ENCODE data around the gene CLDN24. TPM values are rescaled to one million over a fixed set of nuclear protein-coding genes. Genes with fewer than 3 reads are reported as not detected.
"Not testable (repeated sequence)": the region's sequence is repeated elsewhere in the genome, so short reads cannot be mapped to it uniquely, and the experiment has no call there.

The CLDN24 gene
- total and polyA plus RNA-seq, 2 donors = not detected

DNA sequence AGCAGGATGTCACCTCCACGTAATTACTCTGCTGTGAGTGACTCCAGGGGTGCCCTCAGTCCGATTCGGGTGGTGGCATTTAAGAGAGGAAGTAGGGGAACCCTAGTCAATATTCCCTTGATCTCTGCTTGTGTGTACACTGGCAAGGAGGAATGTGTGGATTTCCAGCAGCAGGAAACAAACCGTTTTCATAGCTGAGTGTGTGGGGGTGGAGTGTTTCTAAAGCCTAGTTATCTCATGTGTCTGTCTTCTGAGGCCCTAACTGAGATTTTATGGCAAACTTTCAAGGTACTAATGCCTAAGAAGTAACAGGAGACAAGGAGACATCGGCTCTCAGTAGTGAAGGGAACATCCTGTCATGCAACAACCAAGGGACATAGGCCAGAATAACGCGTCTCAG, 6.6 kb upstream of the CLDN24 start:
- Histone ChIP-seq H3K9me3 (ENCODE audit: control insufficient read depth in 2 of 2, insufficient read depth in 1 of 2, low read length in 1 of 2) (peaks cover 0 to 8% of the 10 kb centered on the region in 2 donors), H3K4me3 (ENCODE audit: low read length in 2 of 2) (no peak overlapping the region), H3K4me1 (ENCODE audit: control insufficient read depth in 2 of 2, insufficient read depth in 2 of 2, low read length in 2 of 2) (no peaks in the 10 kb centered on the region), H3K36me3 (ENCODE audit: control insufficient read depth in 2 of 2, insufficient read depth in 2 of 2, low read length in 1 of 2) (no peaks in the 10 kb centered on the region), H3K27me3 (ENCODE audit: control insufficient read depth in 2 of 2, insufficient read depth in 1 of 2, low read length in 1 of 2) (peaks cover 0 to 5% of the 10 kb centered on the region in 2 donors), H3K27ac (ENCODE audit: low read depth in 1 of 2, low read length in 1 of 2) (no peak overlapping the region)
- DNase-seq (ENCODE audit: low read depth in 6 of 9, low spot score in 9 of 9) = no peak
- 79% methylated on average over 7 of the region's 7 CpGs for WGBS

DNA sequence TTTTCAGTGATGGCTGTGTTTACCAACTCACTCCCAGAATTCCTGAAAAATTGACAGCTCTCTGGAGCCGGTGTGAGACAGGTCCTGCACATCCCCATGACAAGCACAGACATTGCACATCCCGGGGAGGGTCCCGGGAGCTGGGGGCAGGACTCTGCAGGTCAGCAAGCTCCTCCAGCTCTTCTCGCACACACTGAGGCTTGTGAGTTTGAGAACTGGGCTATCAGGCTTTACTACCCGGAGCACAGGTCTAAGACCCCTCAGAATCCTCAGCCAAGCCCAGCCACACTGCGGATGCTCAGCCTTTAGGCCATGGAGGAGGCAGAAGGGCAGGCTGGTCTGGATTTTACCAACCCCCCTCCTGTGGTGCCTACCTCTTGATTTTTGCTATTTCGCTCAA, 5.6 kb upstream of the CLDN24 start:
- Histone ChIP-seq H3K4me1 (ENCODE audit: control insufficient read depth in 2 of 2, insufficient read depth in 2 of 2, low read length in 2 of 2) (no peaks in the 10 kb centered on the region), H3K4me3 (ENCODE audit: low read length in 2 of 2) (no peak overlapping the region), H3K27me3 (ENCODE audit: control insufficient read depth in 2 of 2, insufficient read depth in 1 of 2, low read length in 1 of 2) (peaks cover 0 to 2% of the 10 kb centered on the region in 2 donors), H3K36me3 (ENCODE audit: control insufficient read depth in 2 of 2, insufficient read depth in 2 of 2, low read length in 1 of 2) (no peaks in the 10 kb centered on the region), H3K27ac (ENCODE audit: low read depth in 1 of 2, low read length in 1 of 2) (no peak overlapping the region), H3K9me3 (ENCODE audit: control insufficient read depth in 2 of 2, insufficient read depth in 1 of 2, low read length in 1 of 2) (peaks cover 0 to 8% of the 10 kb centered on the region in 2 donors)
- WGBS = 92% methylated on average over 7 of the region's 7 CpGs
- DNase-seq (ENCODE audit: low read depth in 6 of 9, low spot score in 9 of 9) = no peak

DNA sequence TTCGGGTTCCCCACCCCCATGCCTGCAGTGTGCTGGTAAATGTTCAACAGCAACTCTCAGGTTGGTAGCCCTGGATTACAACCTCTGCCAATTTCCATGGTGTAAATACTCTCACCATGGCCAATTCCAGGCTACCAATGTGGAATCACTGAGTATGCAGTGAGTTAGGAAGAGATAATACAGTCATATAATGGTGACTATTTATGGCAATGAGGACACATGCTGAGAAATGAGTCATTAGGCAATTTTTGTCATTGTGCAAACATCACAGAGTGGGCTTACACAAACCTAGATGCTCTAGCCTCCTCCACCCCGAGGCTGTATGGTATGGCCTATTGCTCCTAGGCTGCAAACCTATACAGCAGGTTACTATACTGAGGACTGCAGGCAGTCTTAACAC, 4.6 kb upstream of the CLDN24 start:
- Histone ChIP-seq H3K27ac (ENCODE audit: low read depth in 1 of 2, low read length in 1 of 2) (no peak overlapping the region), H3K9me3 (ENCODE audit: control insufficient read depth in 2 of 2, insufficient read depth in 1 of 2, low read length in 1 of 2) (peaks cover 0 to 8% of the 10 kb centered on the region in 2 donors)
- 70% methylated on average over 2 of the region's 2 CpGs for WGBS

DNA sequence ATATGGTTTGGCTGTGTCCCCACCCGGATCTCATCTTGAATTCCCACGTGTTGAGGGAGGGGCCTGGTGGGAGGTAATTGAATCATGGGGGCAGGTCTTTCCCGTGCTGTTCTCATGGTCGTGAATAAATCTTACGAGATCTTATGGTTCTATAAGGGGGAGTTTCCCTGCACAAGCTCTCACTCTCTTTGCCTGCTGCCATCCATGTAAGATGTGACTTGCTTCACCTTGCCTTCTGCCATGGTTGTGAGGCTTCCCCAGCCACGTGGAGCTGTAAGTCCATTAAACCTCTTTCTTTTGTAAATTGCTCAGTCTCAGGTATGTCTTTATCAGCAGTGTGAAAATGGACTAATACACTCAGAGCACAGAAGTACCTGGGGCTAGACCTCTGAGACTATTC, 4.2 kb upstream of the CLDN24 start:
- H3K27ac ChIP-seq (ENCODE audit: low read depth in 1 of 2, low read length in 1 of 2); H3K36me3 ChIP-seq (ENCODE audit: control insufficient read depth in 2 of 2, insufficient read depth in 2 of 2, low read length in 1 of 2); DNase-seq (ENCODE audit: low read depth in 6 of 9, low spot score in 9 of 9); H3K4me3 ChIP-seq (ENCODE audit: low read length in 2 of 2); H3K9me3 ChIP-seq (ENCODE audit: control insufficient read depth in 2 of 2, insufficient read depth in 1 of 2, low read length in 1 of 2); H3K27me3 ChIP-seq (ENCODE audit: control insufficient read depth in 2 of 2, insufficient read depth in 1 of 2, low read length in 1 of 2); H3K4me1 ChIP-seq (ENCODE audit: control insufficient read depth in 2 of 2, insufficient read depth in 2 of 2, low read length in 2 of 2): not testable (repeated sequence)
- WGBS = 94% methylated on average over 6 of the region's 6 CpGs

More for the DNA sequence above, 4.6 kb upstream of the CLDN24 start:
- Histone ChIP-seq H3K4me1 (ENCODE audit: control insufficient read depth in 2 of 2, insufficient read depth in 2 of 2, low read length in 2 of 2) (no peaks in the 10 kb centered on the region), H3K4me3 (ENCODE audit: low read length in 2 of 2) (no peak overlapping the region), H3K36me3 (ENCODE audit: control insufficient read depth in 2 of 2, insufficient read depth in 2 of 2, low read length in 1 of 2) (no peaks in the 10 kb centered on the region), H3K27me3 (ENCODE audit: control insufficient read depth in 2 of 2, insufficient read depth in 1 of 2, low read length in 1 of 2) (peaks cover 0 to 2% of the 10 kb centered on the region in 2 donors)
- no peak for DNase-seq (ENCODE audit: low read depth in 6 of 9, low spot score in 9 of 9)

DNA sequence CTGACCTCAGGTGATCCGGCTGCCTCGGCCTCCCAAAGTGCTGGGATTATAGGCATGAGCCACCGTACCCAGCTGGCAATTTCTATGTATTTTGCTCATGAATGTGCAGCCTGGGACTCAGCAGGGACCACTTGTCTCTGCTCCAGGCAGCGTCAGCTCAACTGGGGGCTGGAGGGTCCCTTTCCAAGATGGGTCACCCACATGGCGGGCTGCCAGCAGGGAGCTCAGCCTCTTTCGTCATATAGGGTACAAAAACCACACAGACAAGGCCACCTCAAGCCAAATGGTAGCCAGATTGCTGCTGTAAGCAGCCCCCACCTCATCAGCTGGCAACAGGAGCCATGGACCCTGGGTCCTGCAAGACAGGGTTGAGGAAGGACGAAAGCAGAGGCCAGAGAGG, 2.4 kb upstream of the CLDN24 start:
- Histone ChIP-seq H3K27me3 (ENCODE audit: control insufficient read depth in 2 of 2, insufficient read depth in 1 of 2, low read length in 1 of 2) (no peaks in the 10 kb centered on the region), H3K36me3 (ENCODE audit: control insufficient read depth in 2 of 2, insufficient read depth in 2 of 2, low read length in 1 of 2) (no peaks in the 10 kb centered on the region), H3K27ac (ENCODE audit: low read depth in 1 of 2, low read length in 1 of 2) (no peak overlapping the region), H3K4me1 (ENCODE audit: control insufficient read depth in 2 of 2, insufficient read depth in 2 of 2, low read length in 2 of 2) (no peaks in the 10 kb centered on the region), H3K4me3 (ENCODE audit: low read length in 2 of 2) (no peak overlapping the region), H3K9me3 (ENCODE audit: control insufficient read depth in 2 of 2, insufficient read depth in 1 of 2, low read length in 1 of 2) (peaks cover 0 to 8% of the 10 kb centered on the region in 2 donors)
- 95% methylated on average over 7 of the region's 7 CpGs for WGBS
- DNase-seq (ENCODE audit: low read depth in 6 of 9, low spot score in 9 of 9) = no peak

DNA sequence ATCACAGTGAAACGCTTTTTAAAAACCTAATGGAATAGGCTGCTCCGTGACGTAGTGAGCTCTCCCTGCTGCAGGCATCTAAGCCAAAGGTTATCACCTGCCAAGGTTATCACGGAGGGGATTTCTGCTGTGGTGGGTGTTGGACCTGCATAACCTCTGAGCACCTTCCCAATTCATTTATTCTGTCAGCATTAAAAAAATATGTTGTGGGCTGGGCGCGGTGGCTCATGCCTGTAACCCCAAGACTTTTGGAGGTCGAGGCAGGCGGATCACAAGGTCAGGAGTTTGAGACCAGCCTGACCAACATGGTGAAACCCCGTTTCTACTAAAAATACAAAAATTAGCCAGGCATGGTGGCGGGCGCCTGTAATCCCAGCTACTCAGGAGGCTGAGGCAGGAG, 1.8 kb upstream of the CLDN24 start:
- not testable (repeated sequence) for DNase-seq (ENCODE audit: low read depth in 6 of 9, low spot score in 9 of 9); H3K4me1 ChIP-seq (ENCODE audit: control insufficient read depth in 2 of 2, insufficient read depth in 2 of 2, low read length in 2 of 2)

DNA sequence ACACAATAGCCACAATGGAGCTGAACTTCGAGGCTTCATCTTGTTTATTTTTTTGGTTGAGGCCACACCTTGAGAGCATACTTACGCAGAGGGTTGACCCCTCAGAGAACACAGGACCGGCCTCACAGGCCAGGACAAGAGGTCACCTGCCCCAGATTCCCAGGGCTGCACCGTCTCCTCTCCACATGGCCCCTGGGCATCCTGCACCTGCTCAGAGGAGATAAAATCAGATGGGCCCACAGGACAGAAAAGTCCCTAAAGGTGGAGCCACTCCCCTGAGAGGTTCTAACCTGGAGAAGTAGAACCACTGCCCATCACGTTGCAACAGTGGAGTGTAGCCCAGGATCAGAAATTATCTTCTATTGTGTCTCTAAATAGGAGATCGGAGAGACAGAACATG, 1.1 kb upstream of the CLDN24 start:
- no peak overlapping the region for H3K4me3 ChIP-seq (ENCODE audit: low read length in 2 of 2)
- no peak overlapping the region for H3K27ac ChIP-seq (ENCODE audit: low read depth in 1 of 2, low read length in 1 of 2)
- no peak for DNase-seq (ENCODE audit: low read depth in 6 of 9, low spot score in 9 of 9)
- WGBS = 92% methylated on average over 6 of the region's 6 CpGs
- peaks cover 0 to 8% of the 10 kb centered on the region in 2 donors for H3K9me3 ChIP-seq (ENCODE audit: control insufficient read depth in 2 of 2, insufficient read depth in 1 of 2, low read length in 1 of 2)
- H3K36me3 ChIP-seq (ENCODE audit: control insufficient read depth in 2 of 2, insufficient read depth in 2 of 2, low read length in 1 of 2) = no peaks in the 10 kb centered on the region
- no peaks in the 10 kb centered on the region for H3K4me1 ChIP-seq (ENCODE audit: control insufficient read depth in 2 of 2, insufficient read depth in 2 of 2, low read length in 2 of 2)
- no peaks in the 10 kb centered on the region for H3K27me3 ChIP-seq (ENCODE audit: control insufficient read depth in 2 of 2, insufficient read depth in 1 of 2, low read length in 1 of 2)

More for the DNA sequence above, 1.8 kb upstream of the CLDN24 start:
- not testable (repeated sequence) for H3K27ac ChIP-seq (ENCODE audit: low read depth in 1 of 2, low read length in 1 of 2); H3K36me3 ChIP-seq (ENCODE audit: control insufficient read depth in 2 of 2, insufficient read depth in 2 of 2, low read length in 1 of 2); H3K27me3 ChIP-seq (ENCODE audit: control insufficient read depth in 2 of 2, insufficient read depth in 1 of 2, low read length in 1 of 2); H3K9me3 ChIP-seq (ENCODE audit: control insufficient read depth in 2 of 2, insufficient read depth in 1 of 2, low read length in 1 of 2); H3K4me3 ChIP-seq (ENCODE audit: low read length in 2 of 2)
- 95% methylated on average over 11 of the region's 11 CpGs for WGBS

DNA sequence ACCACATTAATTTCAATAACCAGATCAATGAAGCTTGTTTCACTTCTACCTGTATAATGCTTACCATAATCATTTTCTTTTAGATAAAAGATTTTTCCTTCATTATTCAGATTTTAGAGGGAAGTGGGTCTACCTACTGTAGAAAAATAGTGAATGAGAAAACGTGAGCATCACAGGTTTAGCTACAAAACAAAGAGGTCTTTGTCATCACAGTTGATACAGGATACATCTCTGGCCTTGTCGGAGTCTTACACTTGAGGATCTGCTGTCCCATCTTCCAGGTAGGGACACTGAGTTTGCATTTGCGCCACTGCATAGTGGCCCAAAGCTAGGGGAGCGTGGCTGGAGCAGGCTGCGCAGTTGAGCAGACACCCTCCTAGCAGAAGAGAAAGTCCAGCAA, 710 bp downstream of the CLDN24 start:
- no peak for DNase-seq (ENCODE audit: low read depth in 6 of 9, low spot score in 9 of 9)
- WGBS = 96% methylated on average over 5 of the region's 5 CpGs
- Histone ChIP-seq H3K27me3 (ENCODE audit: control insufficient read depth in 2 of 2, insufficient read depth in 1 of 2, low read length in 1 of 2) (no peaks in the 10 kb centered on the region), H3K4me3 (ENCODE audit: low read length in 2 of 2) (no peak overlapping the region), H3K27ac (ENCODE audit: low read depth in 1 of 2, low read length in 1 of 2) (no peak overlapping the region), H3K36me3 (ENCODE audit: control insufficient read depth in 2 of 2, insufficient read depth in 2 of 2, low read length in 1 of 2) (no peaks in the 10 kb centered on the region), H3K9me3 (ENCODE audit: control insufficient read depth in 2 of 2, insufficient read depth in 1 of 2, low read length in 1 of 2) (peaks cover 0 to 2% of the 10 kb centered on the region in 2 donors), H3K4me1 (ENCODE audit: control insufficient read depth in 2 of 2, insufficient read depth in 2 of 2, low read length in 2 of 2) (no peaks in the 10 kb centered on the region)

DNA sequence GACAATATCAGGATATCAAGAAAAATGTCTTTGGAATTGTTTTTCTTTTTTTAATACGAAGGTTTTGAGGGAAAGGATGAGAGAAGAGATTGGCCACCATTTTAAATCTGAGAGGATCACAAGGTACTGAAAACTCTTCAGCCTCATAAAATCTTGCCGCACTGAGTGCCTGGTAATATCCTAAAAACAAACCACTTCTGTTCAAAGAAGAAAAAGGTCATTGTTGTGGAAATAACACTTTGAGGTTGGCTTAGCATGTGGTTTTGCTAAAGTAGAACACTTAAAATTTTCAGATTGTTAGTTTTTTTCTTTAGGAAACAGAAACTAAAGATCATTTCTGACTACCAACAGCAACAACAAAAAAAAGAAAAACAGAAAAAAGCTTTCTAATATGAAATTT, 1.1 kb downstream of the CLDN24 start:
- peak in 1 of 9 donors; percentile 17 for DNase-seq (ENCODE audit: low read depth in 6 of 9, low spot score in 9 of 9)
- no peak overlapping the region for H3K4me3 ChIP-seq (ENCODE audit: low read length in 2 of 2)
- H3K4me1 ChIP-seq (ENCODE audit: control insufficient read depth in 2 of 2, insufficient read depth in 2 of 2, low read length in 2 of 2) = no peaks in the 10 kb centered on the region
- no peaks in the 10 kb centered on the region for H3K27me3 ChIP-seq (ENCODE audit: control insufficient read depth in 2 of 2, insufficient read depth in 1 of 2, low read length in 1 of 2)
- H3K36me3 ChIP-seq (ENCODE audit: control insufficient read depth in 2 of 2, insufficient read depth in 2 of 2, low read length in 1 of 2) = no peaks in the 10 kb centered on the region
- WGBS = 65% methylated on average over 2 of the region's 2 CpGs
- H3K27ac ChIP-seq (ENCODE audit: low read depth in 1 of 2, low read length in 1 of 2) = no peak overlapping the region
- no peaks in the 10 kb centered on the region for H3K9me3 ChIP-seq (ENCODE audit: control insufficient read depth in 2 of 2, insufficient read depth in 1 of 2, low read length in 1 of 2)

All from thymus (tissue), 11 donors.